Adrenal gland (tissue), 5 donors: Measurements from ENCODE around the gene WDR77.

ENCODE experiments used
- POLR2A ChIP-seq, 2 donors: fragments of 450-650 bp; IDR thresholded peaks; one replicate each; pipeline ENCODE4 v1.6.1; 2017; ENCODE audit warnings: antibody characterized with exemption in 2 of 2, mild to moderate bottlenecking in 2 of 2, moderate library complexity in 1 of 2
- TF ChIP-seq, protein P1 (sequence below), 6 experiments: fragments of 450-650 bp in 4 of 6; fragments of 200-600 bp in 2 of 6; sonication (generic) in 1 of 6; IDR thresholded peaks; 1 replicate in 5 of 6; 2 replicates in 1 of 6; pipeline versions ENCODE4 v1.5.1 to v1.8.0; 2016 to 2021; ENCODE audit warnings: antibody characterized with exemption in 6 of 6, mild to moderate bottlenecking in 2 of 6, moderate library complexity in 1 of 6
- donor health status: DM: no; HTN: no; CAD: no.

DNA sequence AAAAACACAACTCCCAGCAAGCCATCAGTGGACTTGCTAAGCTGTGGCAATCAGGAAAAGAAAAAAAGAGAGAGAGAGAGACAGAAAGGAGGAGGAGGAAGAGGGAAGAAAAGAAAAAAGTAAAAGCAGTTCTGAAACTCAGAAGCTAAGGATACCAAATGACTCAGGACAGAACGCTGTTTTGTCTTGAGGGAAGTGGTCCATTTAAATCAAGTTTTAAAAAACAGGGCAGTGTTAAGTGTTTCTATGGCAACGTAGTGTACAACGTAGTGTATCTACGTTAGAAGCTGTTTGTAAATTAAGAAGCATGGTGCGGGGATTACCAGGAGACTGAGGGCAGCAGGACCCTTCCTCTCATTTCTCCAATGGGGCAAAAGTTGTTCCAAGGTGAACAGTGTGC is 48.5 kb upstream of the WDR77 start:
- TF ChIP-seq, protein P1, sequence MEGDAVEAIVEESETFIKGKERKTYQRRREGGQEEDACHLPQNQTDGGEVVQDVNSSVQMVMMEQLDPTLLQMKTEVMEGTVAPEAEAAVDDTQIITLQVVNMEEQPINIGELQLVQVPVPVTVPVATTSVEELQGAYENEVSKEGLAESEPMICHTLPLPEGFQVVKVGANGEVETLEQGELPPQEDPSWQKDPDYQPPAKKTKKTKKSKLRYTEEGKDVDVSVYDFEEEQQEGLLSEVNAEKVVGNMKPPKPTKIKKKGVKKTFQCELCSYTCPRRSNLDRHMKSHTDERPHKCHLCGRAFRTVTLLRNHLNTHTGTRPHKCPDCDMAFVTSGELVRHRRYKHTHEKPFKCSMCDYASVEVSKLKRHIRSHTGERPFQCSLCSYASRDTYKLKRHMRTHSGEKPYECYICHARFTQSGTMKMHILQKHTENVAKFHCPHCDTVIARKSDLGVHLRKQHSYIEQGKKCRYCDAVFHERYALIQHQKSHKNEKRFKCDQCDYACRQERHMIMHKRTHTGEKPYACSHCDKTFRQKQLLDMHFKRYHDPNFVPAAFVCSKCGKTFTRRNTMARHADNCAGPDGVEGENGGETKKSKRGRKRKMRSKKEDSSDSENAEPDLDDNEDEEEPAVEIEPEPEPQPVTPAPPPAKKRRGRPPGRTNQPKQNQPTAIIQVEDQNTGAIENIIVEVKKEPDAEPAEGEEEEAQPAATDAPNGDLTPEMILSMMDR (IDR thresholded peaks at IDR 0.05), result no peak
- no peak for TF ChIP-seq POLR2A (IDR thresholded peaks at IDR 0.05)
